NCI-H146 treated with DMSO at 0.1 percent for 48 hours (cell line): ENCODE results near the gene PEAR1.
A peak's percentile ranks its signal among the peaks of the same experiment; 100 is the strongest.

Experiments
- DNase-seq: peaks from one replicate; lab custom pipeline; 2025; ENCODE audit not compliant: unreplicated experiment; lab: John Stamatoyannopoulos, UW

Gene PEAR1

GRCh38 chr1:156859523-156860112, 33.9 kb upstream of the PEAR1 start:
- DNase-seq: no peak

- DNase-seq: peak; percentile 22
Measured at GRCh38 chr1:156860113-156860627, 33.3 kb upstream of the PEAR1 start.

- peak; percentile 30 for DNase-seq
Measured at GRCh38 chr1:156860628-156861423, 32.7 kb upstream of the PEAR1 start, which contains the start of gene NTRK1. Gene NTRK1, plus strand, starts transcription at chr1:156860865. Its CDS starts 70 bp downstream, at chr1:156860935.

- no peak for DNase-seq
Measured at GRCh38 chr1:156862584-156862983, 30.9 kb upstream of the PEAR1 start.

GRCh38 chr1:156862997-156863599, 30.4 kb upstream of the PEAR1 start:
- DNase-seq: no peak

GRCh38 chr1:156863631-156864030, 29.9 kb upstream of the PEAR1 start:
- DNase-seq: no peak

GRCh38 chr1:156864796-156865195, 28.7 kb upstream of the PEAR1 start:
- DNase-seq: no peak

GRCh38 chr1:156865258-156865657, 28.3 kb upstream of the PEAR1 start:
- DNase-seq: no peak

- DNase-seq: no peak
Measured at GRCh38 chr1:156865865-156866248, 27.7 kb upstream of the PEAR1 start.

- DNase-seq: no peak
Measured at GRCh38 chr1:156866249-156866909, 27.1 kb upstream of the PEAR1 start.

- no peak for DNase-seq
Measured at GRCh38 chr1:156868341-156868740, 25.2 kb upstream of the PEAR1 start.

GRCh38 chr1:156869455-156869854, 24.1 kb upstream of the PEAR1 start:
- DNase-seq: no peak

- no peak for DNase-seq
Measured at GRCh38 chr1:156873659-156874058, 19.9 kb upstream of the PEAR1 start.

GRCh38 chr1:156874142-156874541, 19.4 kb upstream of the PEAR1 start:
- no peak for DNase-seq

GRCh38 chr1:156874572-156875340, 18.8 kb upstream of the PEAR1 start:
- no peak for DNase-seq

GRCh38 chr1:156875341-156875615, 18.2 kb upstream of the PEAR1 start:
- no peak for DNase-seq

- no peak for DNase-seq
Measured at GRCh38 chr1:156876281-156876680, 17.2 kb upstream of the PEAR1 start.

- DNase-seq: no peak
Measured at GRCh38 chr1:156877433-156878170, 15.9 kb upstream of the PEAR1 start.

GRCh38 chr1:156879876-156880275, 13.6 kb upstream of the PEAR1 start:
- no peak for DNase-seq

GRCh38 chr1:156880473-156880872, 13.0 kb upstream of the PEAR1 start:
- no peak for DNase-seq
